Astrocyte of the cerebellum (primary cell): ENCODE measurements around the gene SCMH1.
"Not testable (repeated sequence)": the region's sequence is repeated elsewhere in the genome, so short reads cannot be mapped to it uniquely, and the experiment has no call there.

Experiments
- DNase-seq: peaks from one replicate; pipeline ENCODE4 v3.0.0-alpha.2; 2011; ENCODE audit warnings: low read depth
- H3K4me3 ChIP-seq: 2 replicates; pipeline ENCODE4 v1.5.1; 2011; ENCODE audit warnings: mild to moderate bottlenecking, low read depth, low read length, moderate library complexity
- in situ Hi-C: cut with HindIII; loops from 2 replicates; pipeline ENCODE4 v1.10.0; 2017; ENCODE audit warnings: low sequenced_read_pairs
- TF ChIP-seq, protein P1 (sequence below): IDR thresholded peaks from 2 replicates; pipeline ENCODE4 v1.5.1; 2012; ENCODE audit warnings: low read length, low read depth, moderate library complexity, mild to moderate bottlenecking; ENCODE audit errors: missing control alignments

The SCMH1 gene

DNA sequence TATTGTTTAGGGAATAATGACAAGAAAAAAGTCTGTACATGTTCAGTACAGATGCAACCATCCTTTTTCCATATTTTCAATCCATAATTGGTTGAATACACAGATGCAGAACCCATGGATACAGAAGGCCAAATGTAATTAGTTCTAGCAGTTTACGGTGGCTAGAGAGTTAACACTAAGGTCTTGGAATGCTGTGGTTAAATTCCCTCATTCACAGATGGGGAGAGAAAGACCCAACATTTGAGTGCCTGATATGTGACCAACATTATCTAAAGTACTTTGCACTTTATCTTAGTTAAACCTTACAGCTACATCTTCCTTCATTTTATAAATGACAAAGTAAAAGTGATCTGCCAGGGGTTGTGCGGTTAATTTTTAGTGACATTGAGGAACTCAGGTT is 5.3 kb downstream of the SCMH1 start:
- DNase-seq, result peak; percentile 37
- TF ChIP-seq, protein P1, sequence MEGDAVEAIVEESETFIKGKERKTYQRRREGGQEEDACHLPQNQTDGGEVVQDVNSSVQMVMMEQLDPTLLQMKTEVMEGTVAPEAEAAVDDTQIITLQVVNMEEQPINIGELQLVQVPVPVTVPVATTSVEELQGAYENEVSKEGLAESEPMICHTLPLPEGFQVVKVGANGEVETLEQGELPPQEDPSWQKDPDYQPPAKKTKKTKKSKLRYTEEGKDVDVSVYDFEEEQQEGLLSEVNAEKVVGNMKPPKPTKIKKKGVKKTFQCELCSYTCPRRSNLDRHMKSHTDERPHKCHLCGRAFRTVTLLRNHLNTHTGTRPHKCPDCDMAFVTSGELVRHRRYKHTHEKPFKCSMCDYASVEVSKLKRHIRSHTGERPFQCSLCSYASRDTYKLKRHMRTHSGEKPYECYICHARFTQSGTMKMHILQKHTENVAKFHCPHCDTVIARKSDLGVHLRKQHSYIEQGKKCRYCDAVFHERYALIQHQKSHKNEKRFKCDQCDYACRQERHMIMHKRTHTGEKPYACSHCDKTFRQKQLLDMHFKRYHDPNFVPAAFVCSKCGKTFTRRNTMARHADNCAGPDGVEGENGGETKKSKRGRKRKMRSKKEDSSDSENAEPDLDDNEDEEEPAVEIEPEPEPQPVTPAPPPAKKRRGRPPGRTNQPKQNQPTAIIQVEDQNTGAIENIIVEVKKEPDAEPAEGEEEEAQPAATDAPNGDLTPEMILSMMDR, result no peak
- in situ Hi-C loops, result no loop called here
- H3K4me3 ChIP-seq, result no peak overlapping the region

- DNase-seq, result no peak
- H3K4me3 ChIP-seq, result no peak overlapping the region
- in situ Hi-C loops, result no loop called here
- TF ChIP-seq, protein P1, result no peak
Observed at GRCh38 chr1:41235893-41236292, 6.2 kb downstream of the SCMH1 start.

GRCh38 chr1:41233708-41234107 is 8.4 kb downstream of the SCMH1 start:
- DNase-seq, result no peak
- TF ChIP-seq, protein P1, result no peak
- in situ Hi-C loops, result no loop called here
- no peak overlapping the region for H3K4me3 ChIP-seq

- DNase-seq, result no peak
- H3K4me3 ChIP-seq, result no peak overlapping the region
- in situ Hi-C loops, result no loop called here
- TF ChIP-seq, protein P1, result no peak
Observed at GRCh38 chr1:41232305-41232704, 9.8 kb downstream of the SCMH1 start.

- DNase-seq, result no peak
- in situ Hi-C loops, result no loop called here
- TF ChIP-seq, protein P1, result no peak
- H3K4me3 ChIP-seq, result no peak overlapping the region
Observed at GRCh38 chr1:41230656-41231055, 11.4 kb downstream of the SCMH1 start.

DNA sequence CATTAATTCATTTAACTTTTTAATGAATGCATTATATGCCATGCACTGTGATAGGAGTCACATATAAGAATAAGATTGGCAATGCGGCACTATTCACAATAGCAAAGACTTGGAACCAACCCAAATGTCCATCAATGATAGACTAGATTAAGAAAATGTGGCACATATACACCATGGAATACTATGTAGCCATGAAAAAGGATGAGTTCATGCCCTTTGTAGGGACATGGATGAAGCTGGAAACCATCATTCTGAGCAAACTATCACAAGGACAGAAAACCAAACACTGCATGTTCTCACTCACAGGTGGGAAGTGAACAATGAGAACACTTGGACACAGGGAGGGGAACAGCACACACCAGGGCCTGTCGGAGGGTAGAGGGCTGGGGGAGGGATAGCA is 12.9 kb downstream of the SCMH1 start:
- H3K4me3 ChIP-seq, DNase-seq, in situ Hi-C loops: not testable (repeated sequence)

GRCh38 chr1:41226815-41227434 is 15.2 kb downstream of the SCMH1 start:
- DNase-seq, result no peak
- in situ Hi-C loops, result no loop called here
- TF ChIP-seq, protein P1, result no peak
- H3K4me3 ChIP-seq, result no peak overlapping the region
